OCI-LY1 (cell line): Measurements from ENCODE around the gene S100A2.

Source experiments
- H2AFZ ChIP-seq: fragments of 200-600 bp; sonication (generic), shearing (Covaris generic); 2 replicates; pipeline ENCODE4 v1.6.0; 2014; ENCODE audit warnings: antibody characterized with exemption, mild to moderate bottlenecking, low read length
- H3F3A ChIP-seq: fragments of 200-600 bp; sonication (generic), shearing (Covaris generic); 2 replicates; pipeline ENCODE4 v1.6.0; 2014; ENCODE audit warnings: mild to moderate bottlenecking, antibody characterized with exemption, low read length, moderate library complexity; ENCODE audit not compliant: insufficient read depth
- H3K27ac ChIP-seq: fragments of 200-600 bp; sonication (generic); 2 replicates; pipeline ENCODE4 v1.5.1; 2014; ENCODE audit warnings: low read length, mixed run types, mild to moderate bottlenecking, low read depth; ENCODE audit not compliant: poor library complexity, severe bottlenecking
- H3K27me3 ChIP-seq: fragments of 200-600 bp; sonication (generic); 2 replicates; pipeline ENCODE4 v1.6.0; 2014; ENCODE audit warnings: antibody characterized with exemption, mild to moderate bottlenecking, low read length, moderate library complexity; ENCODE audit not compliant: insufficient read depth
- H3K36me3 ChIP-seq: fragments of 200-600 bp; sonication (generic); 2 replicates; pipeline ENCODE4 v1.6.1; 2014; ENCODE audit warnings: mild to moderate bottlenecking, antibody characterized with exemption, low read length, moderate library complexity, mixed read lengths; ENCODE audit not compliant: insufficient read depth
- H3K4me1 ChIP-seq: fragments of 200-600 bp; sonication (generic); 2 replicates; pipeline ENCODE4 v1.5.1; 2014; ENCODE audit warnings: mild to moderate bottlenecking, low read length, moderate library complexity; ENCODE audit not compliant: insufficient read depth, severe bottlenecking
- H3K4me2 ChIP-seq: fragments of 200-600 bp; sonication (generic), shearing (Covaris generic); 2 replicates; pipeline ENCODE4 v1.6.1; 2014; ENCODE audit warnings: low read length
- H3K4me3 ChIP-seq: fragments of 200-600 bp; sonication (generic); 2 replicates; pipeline ENCODE4 v1.5.1; 2014; ENCODE audit warnings: low read length, low read depth, mild to moderate bottlenecking, mixed read lengths; ENCODE audit not compliant: poor library complexity, severe bottlenecking
- H3K79me2 ChIP-seq: fragments of 200-600 bp; shearing (Covaris generic); 2 replicates; pipeline ENCODE4 v1.6.1; 2016; ENCODE audit warnings: mixed run types, low read length, mixed read lengths; ENCODE audit not compliant: insufficient read depth
- H3K9ac ChIP-seq: fragments of 200-600 bp; sonication (generic), shearing (Covaris generic); 2 replicates; pipeline ENCODE4 v1.6.1; 2014; ENCODE audit warnings: mild to moderate bottlenecking, low read length, mixed read lengths
- H3K9me2 ChIP-seq: fragments of 200-600 bp; sonication (generic), shearing (Covaris generic); 2 replicates; pipeline ENCODE4 v1.6.1; 2014; ENCODE audit warnings: low read depth, mild to moderate bottlenecking, low read length, mixed read lengths
- H3K9me3 ChIP-seq: fragments of 200-600 bp; shearing (Covaris generic); 2 replicates; pipeline ENCODE4 v1.6.1; 2014; ENCODE audit warnings: low read length, mixed read lengths
- H4K20me1 ChIP-seq: fragments of 200-600 bp; sonication (generic), shearing (Covaris generic); 2 replicates; pipeline ENCODE4 v1.6.0; 2016; ENCODE audit warnings: mild to moderate bottlenecking, low read length; ENCODE audit not compliant: insufficient read depth
- EZH2 ChIP-seq: fragments of 200-600 bp; sonication (generic), shearing (Covaris generic); IDR thresholded peaks from 2 replicates; pipeline ENCODE4 v1.8.0; 2017; ENCODE audit warnings: borderline replicate concordance, mixed run types, mild to moderate bottlenecking, antibody characterized with exemption, low read length, moderate library complexity, mixed read lengths
- TF ChIP-seq, protein P1 (sequence below): fragments of 200-600 bp; sonication (generic), shearing (Covaris generic); IDR thresholded peaks from 2 replicates; pipeline ENCODE4 v1.5.1; 2017; ENCODE audit warnings: mild to moderate bottlenecking, antibody characterized with exemption, low read length, moderate library complexity, mixed read lengths

The S100A2 gene

GRCh38 chr1:153608089-153608682 is 42.5 kb upstream of the S100A2 start:
- H3K9me2 ChIP-seq = no peaks in the 10 kb centered on the region
- H3F3A ChIP-seq = no peaks in the 10 kb centered on the region
- no peak overlapping the region for H2AFZ ChIP-seq
- H3K79me2 ChIP-seq = no peaks in the 10 kb centered on the region
- TF ChIP-seq, protein P1, sequence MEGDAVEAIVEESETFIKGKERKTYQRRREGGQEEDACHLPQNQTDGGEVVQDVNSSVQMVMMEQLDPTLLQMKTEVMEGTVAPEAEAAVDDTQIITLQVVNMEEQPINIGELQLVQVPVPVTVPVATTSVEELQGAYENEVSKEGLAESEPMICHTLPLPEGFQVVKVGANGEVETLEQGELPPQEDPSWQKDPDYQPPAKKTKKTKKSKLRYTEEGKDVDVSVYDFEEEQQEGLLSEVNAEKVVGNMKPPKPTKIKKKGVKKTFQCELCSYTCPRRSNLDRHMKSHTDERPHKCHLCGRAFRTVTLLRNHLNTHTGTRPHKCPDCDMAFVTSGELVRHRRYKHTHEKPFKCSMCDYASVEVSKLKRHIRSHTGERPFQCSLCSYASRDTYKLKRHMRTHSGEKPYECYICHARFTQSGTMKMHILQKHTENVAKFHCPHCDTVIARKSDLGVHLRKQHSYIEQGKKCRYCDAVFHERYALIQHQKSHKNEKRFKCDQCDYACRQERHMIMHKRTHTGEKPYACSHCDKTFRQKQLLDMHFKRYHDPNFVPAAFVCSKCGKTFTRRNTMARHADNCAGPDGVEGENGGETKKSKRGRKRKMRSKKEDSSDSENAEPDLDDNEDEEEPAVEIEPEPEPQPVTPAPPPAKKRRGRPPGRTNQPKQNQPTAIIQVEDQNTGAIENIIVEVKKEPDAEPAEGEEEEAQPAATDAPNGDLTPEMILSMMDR = no peak
- TF ChIP-seq EZH2 = no peak
- no peaks in the 10 kb centered on the region for H4K20me1 ChIP-seq
- H3K9ac ChIP-seq = no peak overlapping the region
- H3K4me1 ChIP-seq = no peaks in the 10 kb centered on the region
- H3K36me3 ChIP-seq = no peaks in the 10 kb centered on the region
- no peaks in the 10 kb centered on the region; the same call in 1 of the 2 replicates for H3K27me3 ChIP-seq
- H3K4me2 ChIP-seq = no peak overlapping the region
- H3K4me3 ChIP-seq = no peak overlapping the region
- H3K9me3 ChIP-seq = no peaks in the 10 kb centered on the region
- H3K27ac ChIP-seq = no peak overlapping the region

DNA sequence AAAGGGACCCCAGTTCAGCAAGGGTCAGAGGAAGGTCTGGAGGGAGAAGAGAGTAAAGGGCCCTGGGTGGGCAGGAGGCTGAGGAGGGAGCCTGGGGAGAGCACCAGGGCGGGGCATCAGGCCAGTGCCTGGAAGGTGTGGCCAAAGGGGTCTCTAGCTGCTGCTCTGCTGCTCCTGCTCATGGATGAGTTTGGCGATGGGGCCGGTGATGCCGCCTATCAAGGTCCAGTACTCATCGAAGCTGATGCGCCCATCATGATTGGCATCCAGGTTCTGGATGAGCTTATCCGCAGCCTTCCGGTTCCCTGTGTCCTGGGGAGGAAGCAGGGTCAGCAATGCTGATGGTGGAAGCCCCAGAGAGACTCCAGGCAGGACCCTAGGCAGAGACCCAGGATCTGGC is 41.7 kb upstream of the S100A2 start:
- Histone ChIP-seq H3K27me3 (no peaks in the 10 kb centered on the region; the same call in 1 of the 2 replicates), H3K79me2 (no peaks in the 10 kb centered on the region), H3K9me3 (no peaks in the 10 kb centered on the region), H3F3A (no peaks in the 10 kb centered on the region), H3K27ac (no peak overlapping the region), H3K9me2 (no peaks in the 10 kb centered on the region), H3K36me3 (no peaks in the 10 kb centered on the region), H3K9ac (no peak overlapping the region), H3K4me3 (no peak overlapping the region), H3K4me2 (no peak overlapping the region), H3K4me1 (no peaks in the 10 kb centered on the region), H2AFZ (no peak overlapping the region), H4K20me1 (no peaks in the 10 kb centered on the region)
- TF ChIP-seq EZH2 = no peak
- TF ChIP-seq, protein P1 = no peak

GRCh38 chr1:153606194-153606593 is 40.5 kb upstream of the S100A2 start:
- H3K4me1 ChIP-seq = no peaks in the 10 kb centered on the region
- no peak overlapping the region for H3K27ac ChIP-seq
- TF ChIP-seq EZH2 = no peak
- H3K79me2 ChIP-seq = no peaks in the 10 kb centered on the region
- no peak overlapping the region for H3K9ac ChIP-seq
- no peaks in the 10 kb centered on the region for H3F3A ChIP-seq
- H3K36me3 ChIP-seq = no peaks in the 10 kb centered on the region
- no peaks in the 10 kb centered on the region for H3K9me3 ChIP-seq
- no peaks in the 10 kb centered on the region; the same call in 1 of the 2 replicates for H3K27me3 ChIP-seq
- no peak overlapping the region for H3K4me3 ChIP-seq
- H4K20me1 ChIP-seq = no peaks in the 10 kb centered on the region
- no peak overlapping the region for H2AFZ ChIP-seq
- no peak overlapping the region for H3K4me2 ChIP-seq
- no peaks in the 10 kb centered on the region for H3K9me2 ChIP-seq

DNA sequence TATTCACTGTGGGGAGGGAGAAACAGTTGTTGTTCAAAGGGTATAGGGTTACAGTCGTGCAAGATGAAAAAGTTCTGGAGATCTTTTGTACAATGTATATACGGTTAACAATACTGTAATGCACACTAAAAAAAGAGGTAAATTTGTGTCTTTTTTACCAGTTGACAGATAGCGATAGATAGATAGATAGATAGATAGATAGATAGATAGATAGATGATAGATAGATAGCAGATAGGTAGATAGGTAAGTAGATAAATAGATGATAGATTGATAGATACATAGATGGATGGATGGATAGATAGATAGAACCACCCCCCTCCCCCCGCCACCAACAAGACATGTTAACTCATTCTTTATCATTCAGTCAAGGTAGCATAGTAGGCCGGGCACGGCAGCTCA is 37.1 kb upstream of the S100A2 start:
- peaks cover 25% of the 10 kb centered on the region for H3K4me1 ChIP-seq
- no peak overlapping the region for H3K9ac ChIP-seq
- H3K9me2 ChIP-seq = no peaks in the 10 kb centered on the region
- H3F3A ChIP-seq = no peaks in the 10 kb centered on the region
- no peak overlapping the region for H3K4me2 ChIP-seq
- no peaks in the 10 kb centered on the region for H3K9me3 ChIP-seq
- no peaks in the 10 kb centered on the region for H3K79me2 ChIP-seq
- no peak overlapping the region for H3K27ac ChIP-seq
- H4K20me1 ChIP-seq = no peaks in the 10 kb centered on the region
- TF ChIP-seq EZH2 = no peak
- TF ChIP-seq, protein P1 = no peak
- no peak overlapping the region for H3K4me3 ChIP-seq
- no peaks in the 10 kb centered on the region for H3K36me3 ChIP-seq
- no peak overlapping the region for H2AFZ ChIP-seq
- no peaks in the 10 kb centered on the region; the same call in 1 of the 2 replicates for H3K27me3 ChIP-seq
